IMR-90 (cell line): ENCODE results near the gene AKT3. TPM values are rescaled to one million over a fixed set of nuclear protein-coding genes. Genes with fewer than 3 reads are reported as not detected.

ENCODE experiments used
- ATAC-seq: fragments of 200-7000 bp; cut with Tn5 transposase; 2 replicates; pipeline ENCODE4 v1.9.1; 2020; ENCODE audit warnings: low read depth, mild to moderate bottlenecking, moderate library complexity
- BruUV-seq: library from RNA; stranded (reverse); fragments of 400-500 nt; replicated peaks from 2 replicates; lab custom pipeline; 2021; lab: Mats Ljungman, UMichigan
- CTCF ChIA-PET: fragments of 300-600 bp; formaldehyde crosslinking; extraction: SDS; loops from one replicate; lab custom pipeline; 2021; ENCODE audit warnings: antibody characterized with exemption; lab: Yijun Ruan, JAX
- POLR2A ChIA-PET: fragments of 300-600 bp; sonication (Branson Sonifier 250); formaldehyde crosslinking; loops from one replicate; lab custom pipeline; 2022; ENCODE audit warnings: antibody characterized with exemption; ENCODE audit not compliant: unreplicated experiment; lab: Charles Lee
- DNase-seq: peaks from one replicate; pipeline ENCODE4 v3.0.0; 2013
- H2AFZ ChIP-seq: replicated peaks from 2 replicates; pipeline ENCODE3; 2013; ENCODE audit warnings: low read length, mild to moderate bottlenecking; ENCODE audit not compliant: poor library complexity
- H2AK5ac ChIP-seq: 2 replicates; pipeline ENCODE4 v1.6.1; 2013; ENCODE audit warnings: low read depth, low read length, inconsistent platforms
- H2AK9ac ChIP-seq: replicated peaks from 2 replicates; pipeline ENCODE3; 2013; ENCODE audit warnings: mild to moderate bottlenecking, low read depth, low read length, moderate library complexity; ENCODE audit not compliant: poor library complexity
- H2BK120ac ChIP-seq: 2 replicates; pipeline ENCODE4 v1.6.1; 2013; ENCODE audit warnings: low read depth, low read length, inconsistent platforms
- H2BK15ac ChIP-seq: 3 replicates; pipeline ENCODE4 v1.6.1; 2013; ENCODE audit warnings: low read depth, low read length, inconsistent platforms
- H2BK20ac ChIP-seq: 2 replicates; pipeline ENCODE4 v1.6.1; 2013; ENCODE audit warnings: low read depth, mild to moderate bottlenecking, inconsistent platforms, low read length, moderate library complexity
- H2BK5ac ChIP-seq: 2 replicates; pipeline ENCODE4 v1.6.1; 2013; ENCODE audit warnings: mild to moderate bottlenecking, low read depth, low read length, inconsistent platforms; ENCODE audit not compliant: poor library complexity, severe bottlenecking
- H3K14ac ChIP-seq: replicated peaks from 2 replicates; pipeline ENCODE4 v1.6.1; 2013; ENCODE audit warnings: low read depth, low read length, inconsistent platforms
- H3K18ac ChIP-seq: 2 replicates; pipeline ENCODE4 v1.6.1; 2013; ENCODE audit warnings: low read depth, low read length, control low read depth
- H3K23ac ChIP-seq: 2 replicates; pipeline ENCODE4 v1.6.1; 2013; ENCODE audit warnings: low read depth, low read length, inconsistent platforms
- H3K27ac ChIP-seq: 2 replicates; pipeline ENCODE4 v1.5.1; 2013; ENCODE audit warnings: mild to moderate bottlenecking, control low read depth, low read length; ENCODE audit not compliant: insufficient read depth
- H3K27me3 ChIP-seq: 2 replicates; pipeline ENCODE4 v1.6.1; 2013; ENCODE audit warnings: low read length; ENCODE audit not compliant: control insufficient read depth, insufficient read depth
- H3K36me3 ChIP-seq: 2 replicates; pipeline ENCODE4 v1.6.1; 2013; ENCODE audit warnings: low read length, mixed read lengths; ENCODE audit not compliant: control insufficient read depth, insufficient read depth
- H3K4ac ChIP-seq: 2 replicates; pipeline ENCODE4 v1.6.1; 2013; ENCODE audit warnings: low read depth, low read length, inconsistent platforms
- H3K4me1 ChIP-seq: 2 replicates; pipeline ENCODE4 v1.6.1; 2013; ENCODE audit warnings: low read length, mixed read lengths; ENCODE audit not compliant: control insufficient read depth, insufficient read depth
- H3K4me2 ChIP-seq: 2 replicates; pipeline ENCODE4 v1.6.1; 2013; ENCODE audit warnings: low read depth, mild to moderate bottlenecking, control low read depth, low read length, moderate library complexity
- H3K4me3 ChIP-seq: 2 replicates; pipeline ENCODE4 v1.5.1; 2013; ENCODE audit warnings: low read depth, mild to moderate bottlenecking, control low read depth, low read length, moderate library complexity; ENCODE audit not compliant: insufficient read depth
- H3K56ac ChIP-seq: 2 replicates; pipeline ENCODE4 v1.6.1; 2013; ENCODE audit warnings: low read length, inconsistent platforms; ENCODE audit not compliant: insufficient read depth; ENCODE audit errors: extremely low read depth
- H3K79me1 ChIP-seq, 2 experiments: 2 replicates each; pipeline ENCODE4 v1.6.1; 2013; ENCODE audit warnings: low read length in 2 of 2, inconsistent platforms in 1 of 2, low read depth in 1 of 2
- H3K9ac ChIP-seq: 2 replicates; pipeline ENCODE4 v1.6.1; 2013; ENCODE audit warnings: low read depth, low read length, control low read depth
- H3K9me1 ChIP-seq: 2 replicates; pipeline ENCODE4 v1.6.1; 2013; ENCODE audit warnings: low read length, inconsistent platforms; ENCODE audit not compliant: insufficient read depth
- H3K9me3 ChIP-seq: 2 replicates; pipeline ENCODE4 v1.6.1; 2013; ENCODE audit warnings: low read length; ENCODE audit not compliant: control insufficient read depth, insufficient read depth
- H4K20me1 ChIP-seq: 2 replicates; pipeline ENCODE4 v1.6.1; 2013; ENCODE audit warnings: low read length, inconsistent platforms; ENCODE audit not compliant: insufficient read depth
- H4K5ac ChIP-seq: 2 replicates; pipeline ENCODE4 v1.6.1; 2013; ENCODE audit warnings: mild to moderate bottlenecking, low read depth, low read length, control low read depth
- H4K8ac ChIP-seq, 2 experiments: 2 replicates each; pipeline ENCODE4 v1.6.1; 2013; ENCODE audit warnings: low read depth in 2 of 2, low read length in 2 of 2, control low read depth in 1 of 2, inconsistent platforms in 1 of 2
- H4K91ac ChIP-seq: 2 replicates; pipeline ENCODE4 v1.6.1; 2013; ENCODE audit warnings: low read depth, low read length, inconsistent platforms; ENCODE audit not compliant: insufficient read depth
- BHLHE40 ChIP-seq: fragments of 150-350 bp; IDR thresholded peaks from 2 replicates; pipeline ENCODE4 v1.6.1; 2016; ENCODE audit warnings: mild to moderate bottlenecking, low read depth, low read length
- CEBPB ChIP-seq: IDR thresholded peaks from 2 replicates; pipeline ENCODE4 v1.6.1; 2012; ENCODE audit warnings: low read depth, low read length, improper control_type of control experiment
- ELK1 ChIP-seq: fragments of 150-350 bp; IDR thresholded peaks from 2 replicates; pipeline ENCODE4 v1.6.1; 2016; ENCODE audit warnings: low read depth, mild to moderate bottlenecking, low read length, moderate library complexity, borderline replicate concordance
- FOS ChIP-seq: fragments of 150-350 bp; IDR thresholded peaks from 2 replicates; pipeline ENCODE4 v1.6.1; 2016; ENCODE audit warnings: low read depth, low read length
- MAFK ChIP-seq: IDR thresholded peaks from 2 replicates; pipeline ENCODE4 v1.6.1; 2012; ENCODE audit warnings: low read depth, low read length, improper control_type of control experiment
- MAZ ChIP-seq: IDR thresholded peaks from 2 replicates; pipeline ENCODE4 v1.6.1; 2012; ENCODE audit warnings: low read depth, mild to moderate bottlenecking, low read length, improper control_type of control experiment, moderate library complexity, borderline replicate concordance
- MXI1 ChIP-seq: IDR thresholded peaks from 2 replicates; pipeline ENCODE4 v1.6.1; 2012; ENCODE audit warnings: low read depth, mild to moderate bottlenecking, low read length, moderate library complexity, borderline replicate concordance
- NFE2L2 ChIP-seq: fragments of 150-350 bp; IDR thresholded peaks from 2 replicates; pipeline ENCODE4 v1.6.1; 2016; ENCODE audit warnings: low read depth, mild to moderate bottlenecking, low read length
- POLR2A ChIP-seq: IDR thresholded peaks from 2 replicates; pipeline ENCODE4 v1.6.1; 2012; ENCODE audit warnings: mild to moderate bottlenecking, low read depth, low read length
- SMC3 ChIP-seq: fragments of 150-350 bp; IDR thresholded peaks from 2 replicates; pipeline ENCODE4 v1.6.1; 2016; ENCODE audit warnings: low read depth, mild to moderate bottlenecking, antibody characterized with exemption, low read length, moderate library complexity
- USF2 ChIP-seq: fragments of 150-350 bp; IDR thresholded peaks from 2 replicates; pipeline ENCODE4 v1.6.1; 2017; ENCODE audit warnings: mild to moderate bottlenecking, antibody characterized with exemption, low read length, low read depth
- WGBS, 2 experiments: methylation state at CpG; one replicate each; pipeline versions ENCODE4 v1.1.5 to v1.1.7; 2013; ENCODE audit warnings: missing lambda C conversion rate in 2 of 2; ENCODE audit not compliant: insufficient read length in 1 of 2; ENCODE audit errors: extremely low coverage in 2 of 2; 5-methylcytosine and 5-hydroxymethylcytosine counted together
- dilution Hi-C: fragments of 300-500 bp; cut with HindIII; formaldehyde crosslinking; loops from one replicate; pipeline ENCODE4 v1.14.3; 2018; ENCODE audit warnings: low sequenced_read_pairs; ENCODE audit not compliant: unreplicated experiment
- in situ Hi-C: fragments of 300-500 bp; cut with MboI; formaldehyde crosslinking; loops from 3 replicates; pipeline ENCODE4 v1.14.3; 2019; ENCODE audit warnings: low sequenced_read_pairs, inconsistent platforms, mixed read lengths
- intact Hi-C: fragments of 100-400 bp; cut with micrococcal nuclease; formaldehyde crosslinking; loops from 2 replicates; pipeline ENCODE4 v1.10.0; 2022
- polyA plus RNA-seq, 3 experiments: library from polyadenylated mRNA; depleted of rRNA; stranded (reverse); fragments of >200 nt; gene quantifications; 2 replicates each; pipeline ENCODE4 v1.2.3, GENCODE V29; 2012; ENCODE audit warnings: low replicate concordance in 1 of 3
- total RNA-seq: library from RNA; depleted of rRNA; stranded (reverse); fragments of >200 nt; gene quantifications from 2 replicates; pipeline ENCODE4 v1.2.3, GENCODE V29; 2012

Gene AKT3
- total and polyA plus RNA-seq, 2 of the 4 experiments (the other 2 are of a cell fraction) = 15.2 to 19.4 TPM

- CTCF ChIA-PET = no interaction called here
- no TSS peak for BruUV-seq
Observed at GRCh38 chr1:243470502-243470901, 379.5 kb downstream of the AKT3 start.

More at GRCh38 chr1:243470502-243470901, 379.5 kb downstream of the AKT3 start:
- POLR2A ChIA-PET = no interaction called here
- no peaks in the 10 kb centered on the region; the same call in 1 of the 2 replicates for H3K9me1 ChIP-seq
- no peak overlapping the region for H4K5ac ChIP-seq
- 0 out of 2 replicates have a peak, but pooled peaks cover 2% of the 10 kb centered on the region for H3K36me3 ChIP-seq
- H4K8ac ChIP-seq = no peak overlapping the region
- H3K4me2 ChIP-seq = no peak overlapping the region
- no peak overlapping the region for H3K9ac ChIP-seq
- no peaks in the 10 kb centered on the region for H4K20me1 ChIP-seq
- no peak overlapping the region for H3K14ac ChIP-seq
- H2BK120ac ChIP-seq = no peak overlapping the region
- peaks cover 0 to 5% of the 10 kb centered on the region in 2 experiments; a peak in 1 of 4 replicates for H3K79me1 ChIP-seq
- dilution Hi-C loops (no loop called here), intact Hi-C loops (loop anchor here (5.0 to 10.0 kb wide), 2 partner anchors 277 to 574 kb away; no protein-coding TSS in a partner anchor), in situ Hi-C loops (no loop called here)
- ATAC-seq (no peak), DNase-seq (no peak)
- H3K27me3 ChIP-seq = no peaks in the 10 kb centered on the region
- H2AK9ac ChIP-seq = no peak overlapping the region
- H3K23ac ChIP-seq = no peak overlapping the region
- H3K4me3 ChIP-seq = no peak overlapping the region
- no peak overlapping the region for H3K18ac ChIP-seq
- H4K91ac ChIP-seq = no peak overlapping the region
- H2BK15ac ChIP-seq = no peak overlapping the region
- H3K4me1 ChIP-seq = peaks cover 11% of the 10 kb centered on the region
- H2AFZ ChIP-seq = no peak overlapping the region
- no peak overlapping the region for H3K4ac ChIP-seq
- no peak overlapping the region for H3K56ac ChIP-seq
- H3K27ac ChIP-seq = no peak overlapping the region
- H3K9me3 ChIP-seq = no peaks in the 10 kb centered on the region
- no peak overlapping the region for H2BK20ac ChIP-seq
- no peak overlapping the region for H2BK5ac ChIP-seq
- TF ChIP-seq MAZ (no peak), MAFK (no peak), USF2 (no peak), BHLHE40 (no peak), CEBPB (no peak), NFE2L2 (no peak), POLR2A (no peak), ELK1 (no peak), FOS (no peak), MXI1 (no peak), SMC3 (no peak)
- no peak overlapping the region for H2AK5ac ChIP-seq
- WGBS, 2 experiments = 20% methylated on average over 1 of the region's 7 CpGs; no CpG with 5 or more reads in 1 of the 2 experiments
